Caco-2 (cell line): ENCODE data around the gene ABI3BP. TPM values are rescaled to one million over a fixed set of nuclear protein-coding genes. Genes with fewer than 3 reads are reported as not detected.

Experiments used
- BruUV-seq: library from RNA; stranded (reverse); fragments of 400-500 nt; replicated peaks from 2 replicates; lab custom pipeline; 2021; lab: Mats Ljungman, UMichigan
- CTCF ChIA-PET: fragments of 300-600 bp; sonication (Branson Sonifier 250); formaldehyde crosslinking; loops from one replicate; lab custom pipeline; 2022; ENCODE audit warnings: antibody characterized with exemption; lab: Charles Lee
- POLR2A ChIA-PET: fragments of 300-600 bp; sonication (Branson Sonifier 250); formaldehyde crosslinking; loops from one replicate; lab custom pipeline; 2022; ENCODE audit warnings: antibody characterized with exemption; lab: Charles Lee
- DNase-seq, 2 experiments: peaks; one replicate each; pipeline versions ENCODE4 v3.0.0 to v3.0.0-alpha.2; 2020 to 2022
- H3K27me3 ChIP-seq: replicated peaks from 2 replicates; pipeline ENCODE4 v1.6.0; 2011; ENCODE audit warnings: low read length; ENCODE audit not compliant: control insufficient read depth, insufficient read depth
- H3K36me3 ChIP-seq: 2 replicates; pipeline ENCODE4 v1.5.1; 2011; ENCODE audit warnings: low read length; ENCODE audit not compliant: control insufficient read depth, insufficient read depth
- H3K4me1 ChIP-seq: fragments of 250-450 bp; sonication (Bioruptor Pico); 2 replicates; pipeline ENCODE4 v1.5.1; 2020; ENCODE audit warnings: mild to moderate bottlenecking
- H3K4me3 ChIP-seq: 2 replicates; pipeline ENCODE4 v1.5.1; 2011; ENCODE audit warnings: low read depth, mild to moderate bottlenecking, control low read depth, low read length
- H3K9me3 ChIP-seq: fragments of 250-450 bp; sonication (Bioruptor Pico); 2 replicates; pipeline ENCODE4 v1.5.1; 2020; ENCODE audit warnings: mild to moderate bottlenecking, moderate library complexity
- H3K27ac Mint-ChIP-seq: one replicate; pipeline ENCODE4 v1.8.0; 2022; ENCODE audit warnings: mixed read lengths; ENCODE audit not compliant: unreplicated experiment
- H3K27me3 Mint-ChIP-seq: one replicate; pipeline ENCODE4 v1.8.0; 2022; ENCODE audit warnings: mixed read lengths; ENCODE audit not compliant: insufficient read depth, unreplicated experiment
- H3K36me3 Mint-ChIP-seq: one replicate; pipeline ENCODE4 v1.8.0; 2022; ENCODE audit warnings: mild to moderate bottlenecking, mixed read lengths; ENCODE audit not compliant: insufficient read depth, unreplicated experiment
- H3K4me1 Mint-ChIP-seq: one replicate; pipeline ENCODE4 v1.8.0; 2022; ENCODE audit warnings: low read depth, mixed read lengths; ENCODE audit not compliant: unreplicated experiment
- H3K4me3 Mint-ChIP-seq: one replicate; pipeline ENCODE4 v1.8.0; 2022; ENCODE audit warnings: mild to moderate bottlenecking, moderate library complexity, mixed read lengths; ENCODE audit not compliant: unreplicated experiment
- H3K9me3 Mint-ChIP-seq: one replicate; pipeline ENCODE4 v1.8.0; 2022; ENCODE audit warnings: mixed read lengths; ENCODE audit not compliant: unreplicated experiment
- CTCF ChIP-seq, 2 experiments: fragments of 200-600 bp in 1 of 2; IDR thresholded peaks; 1 replicate in 1 of 2; 2 replicates in 1 of 2; pipeline versions ENCODE4 v1.5.1 to v1.8.0; 2011 to 2022; ENCODE audit warnings: antibody characterized with exemption in 1 of 2, control low read depth in 1 of 2, inconsistent platforms in 1 of 2, low read depth in 1 of 2, low read length in 1 of 2, mild to moderate bottlenecking in 1 of 2, moderate library complexity in 1 of 2; ENCODE audit not compliant: insufficient read depth in 1 of 2, severe bottlenecking in 1 of 2, unreplicated experiment in 1 of 2
- intact Hi-C: fragments of 100-400 bp; cut with micrococcal nuclease; formaldehyde crosslinking; loops from one replicate; pipeline ENCODE4 v1.10.0; 2022; ENCODE audit not compliant: unreplicated experiment
- total RNA-seq: library from RNA; stranded (reverse); gene quantifications from 2 replicates; pipeline ENCODE4 v1.2.3, GENCODE V29; 2022

The ABI3BP gene
- total RNA-seq, 1 experiment from 2014 or later, result not detected

DNA sequence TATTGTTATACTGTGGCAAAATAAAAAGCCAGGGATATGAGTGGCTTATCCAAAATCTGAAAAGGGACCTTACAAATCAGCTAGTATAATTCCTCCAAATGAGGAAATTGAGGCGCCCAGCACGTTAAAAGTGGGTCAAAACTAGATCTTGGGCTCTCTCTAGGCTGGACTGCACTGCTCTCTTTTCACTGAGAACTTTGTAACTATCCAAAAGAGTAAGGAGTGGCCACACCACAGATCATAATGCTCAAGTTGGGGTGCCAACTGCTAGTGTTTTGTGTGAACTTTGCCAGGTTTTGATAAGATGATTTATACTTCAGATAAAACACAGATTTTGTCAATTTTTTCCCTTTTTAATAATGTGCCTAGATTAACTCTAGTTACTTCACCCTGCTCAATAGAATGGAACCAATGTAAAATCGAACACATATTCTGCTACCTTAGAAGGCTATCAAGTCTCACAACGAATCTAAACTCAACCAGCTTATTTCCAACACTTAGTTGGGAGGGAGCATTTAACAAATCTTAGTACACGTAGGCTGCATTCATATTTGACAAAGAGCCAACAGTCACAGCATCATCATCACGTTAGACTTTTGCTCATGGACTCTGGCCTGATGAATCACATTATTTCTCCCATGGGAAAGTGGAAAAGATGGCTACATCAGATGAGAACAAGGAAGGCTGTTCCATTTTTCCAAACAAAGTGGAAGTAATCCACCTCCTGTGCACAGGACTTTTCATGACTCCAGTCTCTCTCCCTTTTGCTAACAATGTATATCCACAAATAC is 64.4 kb downstream of the ABI3BP start:
- CTCF ChIA-PET, result no interaction called here

GRCh38 chr3:100927775-100928174 is 65.4 kb downstream of the ABI3BP start:
- Mint-ChIP-seq H3K27me3 (no peaks in the 10 kb centered on the region), H3K4me1 (no peaks in the 10 kb centered on the region), H3K9me3 (no peaks in the 10 kb centered on the region), H3K36me3 (no peaks in the 10 kb centered on the region), H3K27ac (no peak overlapping the region), H3K4me3 (no peak overlapping the region)
- POLR2A ChIA-PET, result no interaction called here
- H3K4me1 ChIP-seq, result no peaks in the 10 kb centered on the region
- no peaks in the 10 kb centered on the region for H3K36me3 ChIP-seq
- intact Hi-C loops, result no loop called here
- CTCF ChIA-PET, result no interaction called here
- BruUV-seq, result no TSS peak
- TF ChIP-seq CTCF (IDR thresholded peaks at IDR 0.05; ENCODE audit: insufficient read depth in 1 of 2, low read depth in 1 of 2, low read length in 1 of 2, severe bottlenecking in 1 of 2, unreplicated experiment in 1 of 2), result no peak
- no peak for DNase-seq
- H3K27me3 ChIP-seq, result no peaks in the 10 kb centered on the region
- H3K9me3 ChIP-seq, result no peaks in the 10 kb centered on the region
- H3K4me3 ChIP-seq, result no peak overlapping the region

More for the DNA sequence above, 64.4 kb downstream of the ABI3BP start:
- Histone ChIP-seq H3K27me3 (no peaks in the 10 kb centered on the region), H3K4me3 (no peak overlapping the region), H3K4me1 (no peaks in the 10 kb centered on the region), H3K9me3 (no peaks in the 10 kb centered on the region), H3K36me3 (no peaks in the 10 kb centered on the region)
- DNase-seq, result no peak
- POLR2A ChIA-PET, result no interaction called here
- Mint-ChIP-seq H3K9me3 (no peaks in the 10 kb centered on the region), H3K27ac (no peak overlapping the region), H3K4me1 (no peaks in the 10 kb centered on the region), H3K27me3 (no peaks in the 10 kb centered on the region), H3K36me3 (no peaks in the 10 kb centered on the region), H3K4me3 (no peak overlapping the region)
- intact Hi-C loops, result no loop called here
- no peak for TF ChIP-seq CTCF (IDR thresholded peaks at IDR 0.05; ENCODE audit: insufficient read depth in 1 of 2, low read depth in 1 of 2, low read length in 1 of 2, severe bottlenecking in 1 of 2, unreplicated experiment in 1 of 2)
- no TSS peak for BruUV-seq

GRCh38 chr3:100915706-100916495 is 77.3 kb downstream of the ABI3BP start:
- CTCF ChIA-PET, result no interaction called here
- Mint-ChIP-seq H3K27me3 (peaks cover 9% of the 10 kb centered on the region), H3K4me3 (no peak overlapping the region), H3K9me3 (no peaks in the 10 kb centered on the region), H3K36me3 (no peaks in the 10 kb centered on the region), H3K27ac (no peak overlapping the region), H3K4me1 (no peaks in the 10 kb centered on the region)
- no peak overlapping the region for H3K4me3 ChIP-seq
- POLR2A ChIA-PET, result no interaction called here
- H3K36me3 ChIP-seq, result no peaks in the 10 kb centered on the region
- H3K4me1 ChIP-seq, result no peaks in the 10 kb centered on the region
- intact Hi-C loops, result no loop called here
- no peak for DNase-seq
- no peaks in the 10 kb centered on the region for H3K27me3 ChIP-seq
- BruUV-seq, result no TSS peak
- no peaks in the 10 kb centered on the region for H3K9me3 ChIP-seq
- TF ChIP-seq CTCF (IDR thresholded peaks at IDR 0.05; ENCODE audit: insufficient read depth in 1 of 2, low read depth in 1 of 2, low read length in 1 of 2, severe bottlenecking in 1 of 2, unreplicated experiment in 1 of 2), result no peak
